OCI-LY1 (cell line): Measurements from ENCODE around the gene USP47.

Source experiments
- H2AFZ ChIP-seq: fragments of 200-600 bp; sonication (generic), shearing (Covaris generic); 2 replicates; pipeline ENCODE4 v1.6.0; 2014; ENCODE audit warnings: antibody characterized with exemption, mild to moderate bottlenecking, low read length
- H3F3A ChIP-seq: fragments of 200-600 bp; sonication (generic), shearing (Covaris generic); 2 replicates; pipeline ENCODE4 v1.6.0; 2014; ENCODE audit warnings: mild to moderate bottlenecking, antibody characterized with exemption, low read length, moderate library complexity; ENCODE audit not compliant: insufficient read depth
- H3K27ac ChIP-seq: fragments of 200-600 bp; sonication (generic); 2 replicates; pipeline ENCODE4 v1.5.1; 2014; ENCODE audit warnings: low read length, mixed run types, mild to moderate bottlenecking, low read depth; ENCODE audit not compliant: poor library complexity, severe bottlenecking
- H3K27me3 ChIP-seq: fragments of 200-600 bp; sonication (generic); 2 replicates; pipeline ENCODE4 v1.6.0; 2014; ENCODE audit warnings: antibody characterized with exemption, mild to moderate bottlenecking, low read length, moderate library complexity; ENCODE audit not compliant: insufficient read depth
- H3K36me3 ChIP-seq: fragments of 200-600 bp; sonication (generic); 2 replicates; pipeline ENCODE4 v1.6.1; 2014; ENCODE audit warnings: mild to moderate bottlenecking, antibody characterized with exemption, low read length, moderate library complexity, mixed read lengths; ENCODE audit not compliant: insufficient read depth
- H3K4me1 ChIP-seq: fragments of 200-600 bp; sonication (generic); 2 replicates; pipeline ENCODE4 v1.5.1; 2014; ENCODE audit warnings: mild to moderate bottlenecking, low read length, moderate library complexity; ENCODE audit not compliant: insufficient read depth, severe bottlenecking
- H3K4me2 ChIP-seq: fragments of 200-600 bp; sonication (generic), shearing (Covaris generic); 2 replicates; pipeline ENCODE4 v1.6.1; 2014; ENCODE audit warnings: low read length
- H3K4me3 ChIP-seq: fragments of 200-600 bp; sonication (generic); 2 replicates; pipeline ENCODE4 v1.5.1; 2014; ENCODE audit warnings: low read length, low read depth, mild to moderate bottlenecking, mixed read lengths; ENCODE audit not compliant: poor library complexity, severe bottlenecking
- H3K79me2 ChIP-seq: fragments of 200-600 bp; shearing (Covaris generic); 2 replicates; pipeline ENCODE4 v1.6.1; 2016; ENCODE audit warnings: mixed run types, low read length, mixed read lengths; ENCODE audit not compliant: insufficient read depth
- H3K9ac ChIP-seq: fragments of 200-600 bp; sonication (generic), shearing (Covaris generic); 2 replicates; pipeline ENCODE4 v1.6.1; 2014; ENCODE audit warnings: mild to moderate bottlenecking, low read length, mixed read lengths
- H3K9me2 ChIP-seq: fragments of 200-600 bp; sonication (generic), shearing (Covaris generic); 2 replicates; pipeline ENCODE4 v1.6.1; 2014; ENCODE audit warnings: low read depth, mild to moderate bottlenecking, low read length, mixed read lengths
- H3K9me3 ChIP-seq: fragments of 200-600 bp; shearing (Covaris generic); 2 replicates; pipeline ENCODE4 v1.6.1; 2014; ENCODE audit warnings: low read length, mixed read lengths
- H4K20me1 ChIP-seq: fragments of 200-600 bp; sonication (generic), shearing (Covaris generic); 2 replicates; pipeline ENCODE4 v1.6.0; 2016; ENCODE audit warnings: mild to moderate bottlenecking, low read length; ENCODE audit not compliant: insufficient read depth
- CTCF ChIP-seq: fragments of 200-600 bp; sonication (generic), shearing (Covaris generic); IDR thresholded peaks from 2 replicates; pipeline ENCODE4 v1.5.1; 2017; ENCODE audit warnings: mild to moderate bottlenecking, antibody characterized with exemption, low read length, moderate library complexity, mixed read lengths
- EZH2 ChIP-seq: fragments of 200-600 bp; sonication (generic), shearing (Covaris generic); IDR thresholded peaks from 2 replicates; pipeline ENCODE4 v1.8.0; 2017; ENCODE audit warnings: borderline replicate concordance, mixed run types, mild to moderate bottlenecking, antibody characterized with exemption, low read length, moderate library complexity, mixed read lengths

Gene USP47

GRCh38 chr11:12007769-12008737 lies 166.3 kb downstream of the USP47 start, which contains the start of gene DKK3:
TSS of gene DKK3 (minus strand) at chr11:12008626. CDS start at chr11:12008582, 44 bp downstream.
- no peaks in the 10 kb centered on the region for H3K9me2 ChIP-seq
- no peaks in the 10 kb centered on the region for H3K9me3 ChIP-seq
- H3K27me3 ChIP-seq = no peaks in the 10 kb centered on the region
- no peaks in the 10 kb centered on the region for H4K20me1 ChIP-seq
- H3K27ac ChIP-seq = no peak within 1 kb of the TSS
- no peaks in the 10 kb centered on the region for H3K36me3 ChIP-seq
- no peak within 1 kb of the TSS for H3K9ac ChIP-seq
- H3K79me2 ChIP-seq = no peaks in the 10 kb centered on the region
- no peak within 1 kb of the TSS for H3K4me2 ChIP-seq
- no peaks in the 10 kb centered on the region for H3K4me1 ChIP-seq
- no peak within 1 kb of the TSS for H3K4me3 ChIP-seq
- no peak for TF ChIP-seq CTCF
- no peak for TF ChIP-seq EZH2
- H2AFZ ChIP-seq = no peak within 1 kb of the TSS
- no peaks in the 10 kb centered on the region for H3F3A ChIP-seq
